Esophagus muscularis mucosa (tissue), 4 donors: Measurements from ENCODE around the gene RALY. TPM values are rescaled to one million over a fixed set of nuclear protein-coding genes. Genes with fewer than 3 reads are reported as not detected.

ENCODE experiments used
- DNase-seq: peaks from one replicate; pipeline ENCODE4 v3.0.0-alpha.2; 2017; ENCODE audit errors: extremely low spot score
- H3K27ac ChIP-seq, 4 donors: fragments of 200-600 bp; sonication (generic); replicated peaks in 1 of 4; 1 replicate in 3 of 4; 2 replicates in 1 of 4; pipeline ENCODE4 v1.5.1; 2016 to 2019; ENCODE audit warnings: mild to moderate bottlenecking in 1 of 4
- H3K27me3 ChIP-seq, 4 donors: fragments of 200-600 bp; sonication (generic); one replicate each; pipeline versions ENCODE4 v1.5.1 to v1.6.0; 2016 to 2019
- H3K36me3 ChIP-seq, 4 donors: fragments of 200-600 bp; sonication (generic); one replicate each; pipeline ENCODE4 v1.5.1; 2016 to 2019
- H3K4me1 ChIP-seq, 4 donors: fragments of 200-600 bp; sonication (generic); one replicate each; pipeline ENCODE4 v1.5.1; 2016 to 2019
- H3K4me3 ChIP-seq, 4 donors: fragments of 200-600 bp; sonication (generic); 1 replicate in 2 of 4; 2 replicates in 2 of 4; pipeline ENCODE4 v1.5.1; 2016 to 2019; ENCODE audit warnings: mild to moderate bottlenecking in 4 of 4, moderate library complexity in 1 of 4
- H3K9me3 ChIP-seq, 4 donors: fragments of 200-600 bp; sonication (generic); 1 replicate in 3 of 4; 2 replicates in 1 of 4; pipeline ENCODE4 v1.5.1; 2016 to 2019
- CTCF ChIP-seq, 3 experiments: fragments of 200-600 bp in 2 of 3; fragments of 450-650 bp in 1 of 3; sonication (generic) in 2 of 3; IDR thresholded peaks; one replicate each; pipeline ENCODE4 v1.5.1; 2017 to 2019; ENCODE audit warnings: antibody characterized with exemption in 3 of 3, mild to moderate bottlenecking in 2 of 3, moderate library complexity in 1 of 3
- EP300 ChIP-seq: sonication (generic); formaldehyde crosslinking; IDR thresholded peaks from one replicate; pipeline ENCODE4 v1.6.1; 2017; ENCODE audit warnings: antibody characterized with exemption
- POLR2A ChIP-seq: fragments of 450-650 bp; IDR thresholded peaks from one replicate; pipeline ENCODE4 v1.6.1; 2017; ENCODE audit warnings: antibody characterized with exemption, moderate library complexity, mild to moderate bottlenecking, low read depth
- POLR2AphosphoS5 ChIP-seq, 2 donors: sonication (generic); formaldehyde crosslinking; IDR thresholded peaks; one replicate each; pipeline ENCODE4 v1.6.1; 2017; ENCODE audit warnings: antibody characterized with exemption in 2 of 2
- WGBS: methylation state at CpG from one replicate; pipeline ENCODE4 v1.1.5; 2018; 5-methylcytosine and 5-hydroxymethylcytosine counted together
- intact Hi-C: fragments of 100-400 bp; cut with DNase I; formaldehyde crosslinking; loops from one replicate; pipeline ENCODE4 v1.15.1; 2023
- total RNA-seq, 4 donors: library from RNA; depleted of rRNA; stranded (reverse); fragments of >200 nt; gene quantifications; one replicate each; pipeline versions ENCODE4 v1.1.0 to v1.2.1, GENCODE V29; 2016

Gene RALY
- total RNA-seq, 4 donors from 2014 or later, result 114 to 121 (median 117) TPM

GRCh38 chr20:34098570-34098969 lies 104.9 kb downstream of the RALY start:
- no peaks in the 10 kb centered on the region for H3K9me3 ChIP-seq
- H3K36me3 ChIP-seq, result peaks cover 65 to 100% (median 96%) of the 10 kb centered on the region in 4 donors
- WGBS, result 67% methylated on average over 3 of the region's 3 CpGs
- intact Hi-C loops, result no loop called here
- H3K4me1 ChIP-seq, result peaks cover 0 to 7% (median 2%) of the 10 kb centered on the region in 4 donors
- H3K27me3 ChIP-seq, result no peaks in the 10 kb centered on the region
- DNase-seq, result no peak
- TF ChIP-seq POLR2A, result no peak
- no peak for TF ChIP-seq CTCF (IDR thresholded peaks at IDR 0.05)
- no peak for TF ChIP-seq POLR2AphosphoS5 (IDR thresholded peaks at IDR 0.05)
- no peak for TF ChIP-seq EP300
- no peak overlapping the region for H3K27ac ChIP-seq
- H3K4me3 ChIP-seq, result no peak overlapping the region

DNA sequence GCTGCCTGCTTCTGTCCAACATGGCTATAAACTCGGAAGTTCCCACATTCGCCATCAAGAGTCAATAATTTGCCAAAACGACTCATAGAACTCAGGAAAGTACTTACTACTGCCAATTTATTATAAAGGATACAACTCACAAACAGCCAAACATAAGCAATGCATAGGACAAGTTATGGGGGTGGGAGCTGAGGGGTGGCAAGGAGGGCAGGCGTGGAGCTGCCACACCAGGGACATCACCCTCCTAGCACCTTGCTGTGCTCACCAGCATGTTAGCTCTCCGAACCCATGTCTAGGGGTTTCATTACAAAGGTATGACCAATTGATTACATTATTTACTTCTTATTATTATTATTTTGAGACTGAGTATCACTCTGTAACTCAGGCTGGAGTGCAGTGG lies 106.0 kb downstream of the RALY start:
- WGBS, result 88% methylated on average over 5 of the region's 5 CpGs

DNA sequence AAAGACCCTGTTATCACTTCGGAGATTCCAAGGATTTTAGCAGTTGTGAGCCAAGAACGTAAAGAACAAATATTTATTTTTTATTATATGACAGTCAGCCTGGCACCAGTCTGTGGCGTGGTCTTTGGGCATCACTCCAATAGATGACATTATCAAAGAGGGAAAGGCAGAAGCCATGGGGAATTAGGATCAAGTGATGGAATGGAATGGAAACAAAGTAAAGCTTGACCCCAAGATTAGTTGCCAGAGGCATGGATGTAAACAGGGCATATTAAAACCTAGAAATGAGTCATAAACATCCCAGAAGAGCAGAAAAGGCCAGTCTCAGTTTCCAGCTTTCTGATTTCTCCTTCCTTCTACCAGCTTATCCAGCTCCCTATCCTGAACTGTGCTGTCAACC lies 106.9 kb downstream of the RALY start:
- Histone ChIP-seq H3K36me3 (peaks cover 62 to 100% (median 95%) of the 10 kb centered on the region in 4 donors), H3K4me3 (no peak overlapping the region), H3K4me1 (peaks cover 0 to 13% (median 7%) of the 10 kb centered on the region in 4 donors), H3K27ac (no peak overlapping the region), H3K27me3 (no peaks in the 10 kb centered on the region), H3K9me3 (no peaks in the 10 kb centered on the region)
- DNase-seq, result no peak
- 78% methylated on average over 3 of the region's 3 CpGs for WGBS
- TF ChIP-seq POLR2AphosphoS5 (IDR thresholded peaks at IDR 0.05) (no peak), CTCF (IDR thresholded peaks at IDR 0.05) (no peak), EP300 (no peak), POLR2A (no peak)
- intact Hi-C loops, result no loop called here

More for the DNA sequence above, 106.0 kb downstream of the RALY start:
- DNase-seq, result no peak
- Histone ChIP-seq H3K36me3 (peaks cover 67 to 100% (median 98%) of the 10 kb centered on the region in 4 donors), H3K4me3 (no peak overlapping the region), H3K9me3 (no peaks in the 10 kb centered on the region), H3K27me3 (no peaks in the 10 kb centered on the region), H3K27ac (no peak overlapping the region), H3K4me1 (peaks cover 0 to 7% (median 2%) of the 10 kb centered on the region in 4 donors)
- intact Hi-C loops, result no loop called here
- no peak for TF ChIP-seq POLR2AphosphoS5 (IDR thresholded peaks at IDR 0.05)
- no peak for TF ChIP-seq EP300
- no peak for TF ChIP-seq POLR2A
- TF ChIP-seq CTCF (IDR thresholded peaks at IDR 0.05), result no peak

- 100% methylated on average over 2 of the region's 2 CpGs for WGBS
- TF ChIP-seq EP300 (no peak), POLR2A (no peak), CTCF (IDR thresholded peaks at IDR 0.05) (no peak), POLR2AphosphoS5 (IDR thresholded peaks at IDR 0.05) (no peak)
- peaks cover 5 to 29% (median 21%) of the 10 kb centered on the region in 4 donors for H3K4me1 ChIP-seq
- H3K9me3 ChIP-seq, result no peaks in the 10 kb centered on the region
- no peak overlapping the region for H3K4me3 ChIP-seq
- H3K27me3 ChIP-seq, result no peaks in the 10 kb centered on the region
- peaks cover 44 to 88% (median 80%) of the 10 kb centered on the region in 4 donors for H3K36me3 ChIP-seq
- intact Hi-C loops, result no loop called here
- H3K27ac ChIP-seq, result no peak overlapping the region
- DNase-seq, result no peak
These were observed 108.6 kb downstream of the RALY start for GRCh38 chr20:34102342-34102741.

DNA sequence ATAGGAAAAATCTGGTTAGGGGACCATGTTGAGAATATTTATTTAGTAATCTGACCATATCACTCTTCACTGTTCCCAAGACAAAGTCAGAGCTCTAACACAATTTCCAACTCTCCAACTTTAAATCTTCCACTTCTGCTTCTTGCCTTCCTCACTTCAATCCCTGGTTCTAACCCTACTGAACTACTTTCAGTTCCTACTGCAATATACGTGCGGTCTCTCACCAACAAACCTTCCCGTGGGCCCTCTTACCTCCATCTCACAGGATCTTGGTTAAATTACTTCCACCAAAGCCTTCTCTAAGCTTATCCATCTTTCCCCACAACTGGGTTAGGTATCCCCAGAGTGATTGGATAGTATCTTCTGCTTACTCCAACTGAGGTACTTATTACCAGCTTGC lies 110.3 kb downstream of the RALY start:
- Histone ChIP-seq H3K9me3 (no peaks in the 10 kb centered on the region), H3K27ac (no peak overlapping the region), H3K4me3 (no peak overlapping the region), H3K27me3 (no peaks in the 10 kb centered on the region), H3K4me1 (peaks cover 17 to 46% (median 38%) of the 10 kb centered on the region in 4 donors), H3K36me3 (peaks cover 43 to 74% (median 64%) of the 10 kb centered on the region in 4 donors)
- DNase-seq, result no peak
- intact Hi-C loops, result no loop called here
- TF ChIP-seq EP300 (no peak), POLR2AphosphoS5 (IDR thresholded peaks at IDR 0.05) (no peak), CTCF (IDR thresholded peaks at IDR 0.05) (no peak), POLR2A (no peak)
- 79% methylated on average over 3 of the region's 3 CpGs for WGBS
